DOHH2 (cell line): ENCODE results near the gene TBXA2R.

Experiments
- EZH2phosphoT487 ChIP-seq: fragments of 200-600 bp; sonication (generic); IDR thresholded peaks from 2 replicates; pipeline ENCODE4 v1.6.1; 2017; ENCODE audit warnings: borderline replicate concordance, mild to moderate bottlenecking, antibody characterized with exemption, low read length, moderate library complexity, mixed read lengths
- TF ChIP-seq, protein P1 (sequence below): fragments of 200-600 bp; sonication (generic); IDR thresholded peaks from one replicate; pipeline ENCODE4 v1.5.1; 2014; ENCODE audit warnings: antibody characterized with exemption, mild to moderate bottlenecking, low read depth, low read length; ENCODE audit not compliant: poor library complexity, severe bottlenecking

DNA sequence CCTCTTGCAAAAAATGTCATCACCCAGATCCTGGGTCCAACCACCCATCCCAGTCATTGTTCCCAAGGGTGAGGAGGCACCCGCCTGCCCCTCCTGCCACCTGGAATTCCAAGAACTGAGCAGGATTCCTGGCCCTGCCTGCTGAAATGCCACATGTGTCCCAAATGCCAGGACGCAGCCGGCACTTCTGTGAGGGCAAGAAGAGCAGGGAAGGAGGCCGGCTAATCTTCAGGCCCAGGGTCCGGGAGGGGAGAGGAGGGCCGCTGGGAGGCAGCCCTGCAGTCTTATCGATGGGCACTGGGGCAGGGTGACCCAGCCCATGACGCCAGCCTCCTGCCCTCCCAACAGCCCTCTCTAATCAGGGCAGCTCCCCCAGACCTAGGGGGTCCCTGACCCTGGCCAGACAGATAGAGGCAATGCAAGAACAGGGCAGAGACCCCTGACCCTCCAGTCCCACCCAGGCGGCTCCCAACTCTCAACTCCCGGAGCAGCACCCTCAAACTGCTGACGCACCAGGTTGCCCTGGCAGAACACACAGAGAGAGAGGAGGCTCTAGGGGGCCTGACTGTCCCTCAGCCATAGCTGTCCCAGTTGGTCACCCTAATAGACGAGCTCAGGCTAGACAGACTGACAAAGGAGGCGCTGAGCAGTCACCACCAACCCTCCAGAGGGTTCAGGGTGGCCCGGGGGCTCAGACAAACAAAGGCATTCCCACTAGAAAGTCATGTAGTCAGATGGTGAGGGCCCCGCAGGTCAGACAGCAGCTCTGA is 50.8 kb downstream of the TBXA2R start:
- TF ChIP-seq, protein P1, sequence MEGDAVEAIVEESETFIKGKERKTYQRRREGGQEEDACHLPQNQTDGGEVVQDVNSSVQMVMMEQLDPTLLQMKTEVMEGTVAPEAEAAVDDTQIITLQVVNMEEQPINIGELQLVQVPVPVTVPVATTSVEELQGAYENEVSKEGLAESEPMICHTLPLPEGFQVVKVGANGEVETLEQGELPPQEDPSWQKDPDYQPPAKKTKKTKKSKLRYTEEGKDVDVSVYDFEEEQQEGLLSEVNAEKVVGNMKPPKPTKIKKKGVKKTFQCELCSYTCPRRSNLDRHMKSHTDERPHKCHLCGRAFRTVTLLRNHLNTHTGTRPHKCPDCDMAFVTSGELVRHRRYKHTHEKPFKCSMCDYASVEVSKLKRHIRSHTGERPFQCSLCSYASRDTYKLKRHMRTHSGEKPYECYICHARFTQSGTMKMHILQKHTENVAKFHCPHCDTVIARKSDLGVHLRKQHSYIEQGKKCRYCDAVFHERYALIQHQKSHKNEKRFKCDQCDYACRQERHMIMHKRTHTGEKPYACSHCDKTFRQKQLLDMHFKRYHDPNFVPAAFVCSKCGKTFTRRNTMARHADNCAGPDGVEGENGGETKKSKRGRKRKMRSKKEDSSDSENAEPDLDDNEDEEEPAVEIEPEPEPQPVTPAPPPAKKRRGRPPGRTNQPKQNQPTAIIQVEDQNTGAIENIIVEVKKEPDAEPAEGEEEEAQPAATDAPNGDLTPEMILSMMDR, result no peak
- no peak for TF ChIP-seq EZH2phosphoT487
